ENCODE results near the gene SOX8.

SOX8 gene

GRCh38 chr16:937723-938122 lies 43.8 kb upstream of the SOX8 start:
- Histone ChIP-seq H3K27ac (ENCODE audit: low read length) (no peak overlapping the region), H3F3A (ENCODE audit: insufficient read depth, low read length) (no peaks in the 10 kb centered on the region), H3K4me3 (ENCODE audit: low read length) (no peak overlapping the region), H3K4me1 (ENCODE audit: low read length) (no peaks in the 10 kb centered on the region), H3K36me3 (replicated peaks; ENCODE audit: insufficient read depth, low read length) (no peaks in the 10 kb centered on the region), H3K79me2 (ENCODE audit: low read length) (no peaks in the 10 kb centered on the region), H4K20me1 (ENCODE audit: insufficient read depth, low read length) (no peaks in the 10 kb centered on the region), H3K9ac (ENCODE audit: low read length) (no peak overlapping the region), H2AFZ (ENCODE audit: low read length) (no peak overlapping the region), H3K9me2 (replicated peaks; ENCODE audit: insufficient read depth, low read length) (no peaks in the 10 kb centered on the region), H3K9me3 (replicated peaks; ENCODE audit: insufficient read depth, low read length) (no peaks in the 10 kb centered on the region), H3K4me2 (ENCODE audit: low read depth, low read length) (no peak overlapping the region), H3K27me3 (replicated peaks; ENCODE audit: insufficient read depth, low read length) (peaks cover 99% of the 10 kb centered on the region)
- TF ChIP-seq EZH2phosphoT487 (IDR thresholded peaks at IDR 0.05; ENCODE audit: low read length) (no peak), CTCF (IDR thresholded peaks at IDR 0.05; ENCODE audit: low read length) (no peak), EZH2 (optimal IDR thresholded peaks at IDR 0.05; ENCODE audit: low read depth, low read length) (no peak)
- no peak for DNase-seq

- Histone ChIP-seq H3K4me3 (ENCODE audit: low read length) (no peak overlapping the region), H3K4me1 (ENCODE audit: low read length) (no peaks in the 10 kb centered on the region), H3K27me3 (replicated peaks; ENCODE audit: insufficient read depth, low read length) (peaks cover 95% of the 10 kb centered on the region), H4K20me1 (ENCODE audit: insufficient read depth, low read length) (no peaks in the 10 kb centered on the region), H3K4me2 (ENCODE audit: low read depth, low read length) (no peak overlapping the region), H3K9me3 (replicated peaks; ENCODE audit: insufficient read depth, low read length) (no peaks in the 10 kb centered on the region), H3K9me2 (replicated peaks; ENCODE audit: insufficient read depth, low read length) (no peaks in the 10 kb centered on the region), H3K9ac (ENCODE audit: low read length) (no peak overlapping the region), H3K27ac (ENCODE audit: low read length) (no peak overlapping the region), H3F3A (ENCODE audit: insufficient read depth, low read length) (no peaks in the 10 kb centered on the region), H3K36me3 (replicated peaks; ENCODE audit: insufficient read depth, low read length) (no peaks in the 10 kb centered on the region), H3K79me2 (ENCODE audit: low read length) (no peaks in the 10 kb centered on the region), H2AFZ (ENCODE audit: low read length) (no peak overlapping the region)
- DNase-seq, result no peak
- TF ChIP-seq EZH2 (optimal IDR thresholded peaks at IDR 0.05; ENCODE audit: low read depth, low read length), result no peak
- no peak for TF ChIP-seq CTCF (IDR thresholded peaks at IDR 0.05; ENCODE audit: low read length)
- TF ChIP-seq EZH2phosphoT487 (IDR thresholded peaks at IDR 0.05; ENCODE audit: low read length), result no peak
Observed at GRCh38 chr16:938136-938535, 43.4 kb upstream of the SOX8 start.

- TF ChIP-seq EZH2 (optimal IDR thresholded peaks at IDR 0.05; ENCODE audit: low read depth, low read length) (no peak), EZH2phosphoT487 (IDR thresholded peaks at IDR 0.05; ENCODE audit: low read length) (no peak), CTCF (IDR thresholded peaks at IDR 0.05; ENCODE audit: low read length) (no peak)
- Histone ChIP-seq H4K20me1 (ENCODE audit: insufficient read depth, low read length) (no peaks in the 10 kb centered on the region), H3K9me3 (replicated peaks; ENCODE audit: insufficient read depth, low read length) (no peaks in the 10 kb centered on the region), H3K9me2 (replicated peaks; ENCODE audit: insufficient read depth, low read length) (no peaks in the 10 kb centered on the region), H3F3A (ENCODE audit: insufficient read depth, low read length) (no peaks in the 10 kb centered on the region), H3K4me1 (ENCODE audit: low read length) (no peaks in the 10 kb centered on the region), H3K27me3 (replicated peaks; ENCODE audit: insufficient read depth, low read length) (peaks cover 89% of the 10 kb centered on the region), H3K9ac (ENCODE audit: low read length) (no peak overlapping the region), H2AFZ (ENCODE audit: low read length) (no peak overlapping the region), H3K4me3 (ENCODE audit: low read length) (no peak overlapping the region), H3K36me3 (replicated peaks; ENCODE audit: insufficient read depth, low read length) (no peaks in the 10 kb centered on the region), H3K79me2 (ENCODE audit: low read length) (no peaks in the 10 kb centered on the region), H3K4me2 (ENCODE audit: low read depth, low read length) (no peak overlapping the region), H3K27ac (ENCODE audit: low read length) (no peak overlapping the region)
- no peak for DNase-seq
Observed at GRCh38 chr16:938752-939151, 42.8 kb upstream of the SOX8 start.
